Measurements from ENCODE around the gene TAF3.

Gene TAF3

GRCh38 chr10:7942316-7942715, 124.0 kb downstream of the TAF3 start:
- no peak for DNase-seq

DNA sequence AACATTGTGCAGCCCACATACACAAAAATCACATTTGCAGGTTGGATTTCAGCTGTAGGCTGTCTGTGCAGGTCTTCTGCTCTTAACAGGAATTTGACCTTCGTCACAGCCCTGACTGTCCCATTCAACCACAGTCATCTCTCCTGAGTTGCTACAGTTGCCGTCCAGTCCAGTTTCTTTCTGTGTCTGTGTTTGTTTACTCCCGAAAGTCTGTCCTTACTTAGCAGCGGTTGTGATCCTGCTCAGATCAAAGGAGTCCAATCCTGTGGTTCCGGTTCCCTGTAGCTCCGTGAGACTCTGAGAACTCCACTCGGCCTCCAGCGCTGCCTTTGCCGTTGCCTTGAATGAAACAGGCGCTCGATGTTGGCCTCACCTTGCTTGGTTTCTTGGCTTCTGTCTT, 124.6 kb downstream of the TAF3 start:
- DNase-seq, result no peak

GRCh38 chr10:7944215-7944480, 125.8 kb downstream of the TAF3 start:
- DNase-seq, result no peak

DNA sequence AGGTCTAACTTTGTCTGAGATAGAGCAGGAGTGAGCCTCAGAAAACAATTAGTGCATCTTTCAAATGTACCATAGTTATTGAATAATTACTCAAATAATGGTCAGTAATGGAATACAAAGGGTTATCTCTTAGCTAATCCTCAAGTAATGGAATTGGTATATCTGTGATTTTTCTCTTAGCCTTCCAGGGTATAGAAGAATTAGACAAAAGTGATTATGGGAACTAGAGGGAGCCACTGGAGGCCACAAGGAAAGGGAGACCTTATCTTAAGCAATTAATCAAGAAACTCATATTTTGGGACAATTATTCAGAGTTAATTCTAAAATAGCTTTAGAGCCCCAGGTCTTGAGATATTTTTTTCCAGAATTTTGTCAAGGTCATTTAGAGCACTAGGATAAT, 126.2 kb downstream of the TAF3 start:
- DNase-seq, result no peak

- no peak for DNase-seq
Measured at GRCh38 chr10:7945034-7945433, 126.7 kb downstream of the TAF3 start.

- DNase-seq, result no peak
Measured at GRCh38 chr10:7945469-7946187, 127.3 kb downstream of the TAF3 start.

DNA sequence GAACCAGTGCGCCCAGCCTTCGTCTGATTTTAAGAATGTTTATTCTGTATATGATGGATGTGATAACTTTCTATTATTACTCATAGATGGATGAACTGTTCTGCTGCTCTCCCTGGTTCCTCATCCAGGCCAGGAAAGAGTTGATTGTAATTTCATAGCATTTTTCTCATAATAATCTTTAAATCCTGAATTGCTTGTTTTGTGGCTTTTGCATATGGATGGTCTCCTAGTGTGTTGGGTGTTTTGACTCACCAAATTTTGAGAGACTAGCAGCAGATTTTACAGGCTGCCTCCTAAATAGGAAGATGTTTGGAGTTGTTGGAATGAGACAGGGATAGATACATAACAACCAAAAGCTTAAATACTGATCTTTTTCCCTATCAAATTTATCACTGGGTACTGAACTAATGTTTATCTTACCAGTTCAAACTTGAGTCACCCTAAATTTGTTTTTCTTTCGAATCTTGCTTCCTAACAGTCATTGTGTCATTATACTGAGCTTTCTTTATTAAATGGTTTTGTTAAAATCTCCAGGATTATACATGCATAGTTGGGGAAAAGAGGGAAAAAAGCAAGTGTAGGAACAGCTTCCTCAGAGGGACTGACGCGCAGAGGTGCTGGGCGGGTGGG, 130.2 kb downstream of the TAF3 start:
- DNase-seq, result no peak

DNA sequence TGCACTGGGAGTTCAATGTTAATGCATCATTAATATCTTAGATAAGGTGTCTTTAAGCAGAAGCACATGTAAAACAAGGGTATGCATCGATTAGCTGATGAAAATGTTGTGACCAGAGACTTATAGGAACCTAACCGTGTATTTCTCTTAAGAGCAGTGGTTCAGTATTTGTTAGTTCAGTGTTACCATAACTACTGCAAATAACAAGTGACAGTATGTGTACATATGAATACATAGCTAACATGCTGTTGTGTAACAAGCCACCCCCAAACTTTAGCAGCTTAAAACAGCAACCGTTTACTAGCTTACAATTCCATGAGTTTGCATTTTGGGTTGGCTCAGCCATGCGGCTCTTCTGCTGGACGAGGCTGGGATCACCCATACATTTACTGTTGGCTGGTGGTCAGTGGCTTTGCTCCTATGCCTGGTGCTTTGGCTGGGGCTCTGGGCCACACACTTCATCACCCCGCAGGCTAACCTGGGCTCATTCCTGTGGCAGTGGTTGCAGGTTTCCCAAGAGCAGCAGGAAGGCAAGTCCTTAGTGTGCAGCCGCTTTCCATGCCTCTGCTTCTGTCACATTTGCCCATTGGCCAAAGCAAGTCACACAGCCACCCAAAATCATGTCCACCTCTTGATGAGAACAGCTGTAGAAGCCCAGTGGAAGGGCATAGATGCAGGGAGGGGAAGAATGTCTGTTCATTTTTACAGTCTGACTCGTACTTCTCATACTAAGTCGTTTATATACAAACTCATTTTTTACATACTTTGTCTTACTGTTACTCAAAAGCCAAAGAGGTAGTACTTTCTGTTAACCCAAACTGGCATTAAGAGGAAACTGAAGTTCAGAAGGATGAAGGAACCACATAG, 132.9 kb downstream of the TAF3 start:
- DNase-seq, result no peak

DNA sequence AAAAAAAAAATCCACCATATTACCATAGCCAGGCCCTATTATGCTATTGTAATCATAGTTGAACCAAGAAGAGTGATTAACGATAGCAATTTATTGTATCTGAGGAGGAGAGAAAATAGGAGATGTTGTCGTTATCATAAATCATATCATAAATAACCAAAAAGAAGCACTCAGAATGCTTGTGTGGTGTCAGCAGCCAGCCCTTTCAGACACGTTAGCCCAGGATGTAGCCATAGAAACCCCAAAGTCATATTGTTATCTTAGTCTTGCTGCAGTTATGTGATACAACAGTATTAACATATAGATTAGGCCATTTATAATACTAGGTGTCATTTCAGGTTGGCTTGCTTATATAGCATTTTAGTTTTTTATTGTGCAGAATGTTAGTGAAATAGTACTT, 134.0 kb downstream of the TAF3 start:
- DNase-seq, result no peak

GRCh38 chr10:7953447-7953846, 135.1 kb downstream of the TAF3 start:
- no peak for DNase-seq

DNA sequence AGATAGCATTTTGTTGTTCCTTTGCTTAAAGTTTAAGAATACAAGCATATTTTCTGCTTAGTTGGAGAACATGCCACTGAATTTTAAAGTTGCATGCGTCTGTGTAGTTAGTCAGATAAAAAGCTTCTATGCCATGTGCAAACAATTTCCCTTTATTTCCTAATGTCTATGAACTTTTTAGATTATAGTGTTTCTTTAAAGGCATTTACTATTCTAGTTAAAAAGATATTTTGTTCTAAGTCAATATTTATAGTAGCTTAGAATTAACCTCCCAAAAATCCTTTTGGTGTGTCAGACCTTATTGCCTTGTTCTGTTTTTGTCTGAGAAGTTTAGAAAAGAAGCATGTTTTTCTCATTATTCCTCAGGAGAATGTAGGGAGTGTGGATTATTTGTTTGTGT, 137.1 kb downstream of the TAF3 start:
- no peak for DNase-seq

DNA sequence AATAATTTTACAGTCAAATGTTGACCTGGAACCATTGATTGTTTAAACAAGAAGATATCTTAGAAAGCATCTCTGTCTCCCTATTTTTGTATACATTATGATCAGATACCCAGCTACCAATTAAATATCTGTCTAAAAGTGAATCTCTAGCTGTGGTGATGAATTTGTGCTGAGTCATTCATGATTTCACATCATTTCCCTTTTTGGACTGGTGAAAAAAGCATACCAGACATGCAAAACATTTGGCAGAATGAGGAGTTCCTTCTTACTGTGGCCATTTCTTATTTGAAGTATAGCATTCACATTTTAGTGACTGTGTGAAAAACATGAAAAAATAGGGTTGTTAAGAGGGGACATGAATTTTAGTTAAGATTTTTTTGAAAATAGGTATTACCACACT, 138.2 kb downstream of the TAF3 start:
- DNase-seq, result no peak

DNA sequence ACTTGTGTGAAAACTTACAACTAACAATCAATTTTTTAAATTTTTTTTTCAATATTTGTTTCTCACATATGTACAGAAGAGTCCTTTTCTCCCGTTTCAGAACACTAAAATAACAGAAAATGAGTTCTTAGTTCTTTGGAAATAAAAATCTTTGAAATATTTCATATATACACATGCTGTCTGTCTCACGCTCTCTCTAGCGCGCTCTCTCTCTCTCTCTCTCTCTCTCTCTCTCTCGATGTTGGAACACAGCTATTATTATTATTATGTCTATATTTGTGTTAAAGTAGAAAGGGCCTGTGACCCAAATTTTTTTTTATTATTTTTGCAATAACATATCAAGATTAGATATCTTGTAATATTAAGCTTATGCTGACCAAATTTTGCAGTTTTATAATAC, 139.3 kb downstream of the TAF3 start:
- DNase-seq, result no peak

GRCh38 chr10:7958442-7958841, 140.1 kb downstream of the TAF3 start:
- DNase-seq, result no peak

DNA sequence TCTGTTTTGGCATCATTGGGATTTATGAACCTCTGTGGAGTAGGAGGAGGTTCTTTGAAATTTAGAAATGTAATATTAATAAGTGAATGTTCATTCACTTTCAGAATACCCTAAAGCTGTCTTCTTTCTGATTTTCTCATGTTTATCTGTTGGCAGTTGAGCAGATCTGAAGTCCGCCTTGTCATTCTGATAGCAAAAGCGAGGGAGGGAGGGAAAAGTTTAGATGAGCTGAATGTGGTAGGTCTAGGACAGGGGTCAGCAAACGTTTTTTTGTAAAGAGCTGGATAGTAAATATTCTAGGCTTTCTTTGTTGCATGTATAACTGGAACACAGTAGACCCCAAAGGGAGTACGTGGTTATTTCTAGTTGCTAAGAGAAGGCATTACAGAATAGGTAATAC, 141.8 kb downstream of the TAF3 start:
- DNase-seq, result no peak

DNA sequence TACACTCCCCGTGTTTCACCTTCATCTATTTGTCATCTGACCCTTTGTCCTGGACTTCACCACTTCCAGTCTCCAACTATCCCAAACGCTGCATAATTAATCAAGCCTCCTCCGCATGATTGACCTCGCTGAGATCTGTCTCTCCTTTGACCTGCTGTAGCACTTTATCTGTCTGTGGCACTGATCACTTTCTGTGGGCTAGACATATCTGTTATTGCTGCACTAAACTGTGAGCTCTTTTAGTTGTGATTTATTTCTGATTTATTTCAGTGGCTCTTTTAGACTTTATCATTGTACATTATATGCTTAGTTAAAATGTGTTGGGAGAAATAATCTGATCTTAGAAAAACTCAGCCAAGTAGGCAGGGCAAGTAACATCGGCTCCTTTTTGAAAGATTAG, 144.3 kb downstream of the TAF3 start:
- DNase-seq, result no peak

DNA sequence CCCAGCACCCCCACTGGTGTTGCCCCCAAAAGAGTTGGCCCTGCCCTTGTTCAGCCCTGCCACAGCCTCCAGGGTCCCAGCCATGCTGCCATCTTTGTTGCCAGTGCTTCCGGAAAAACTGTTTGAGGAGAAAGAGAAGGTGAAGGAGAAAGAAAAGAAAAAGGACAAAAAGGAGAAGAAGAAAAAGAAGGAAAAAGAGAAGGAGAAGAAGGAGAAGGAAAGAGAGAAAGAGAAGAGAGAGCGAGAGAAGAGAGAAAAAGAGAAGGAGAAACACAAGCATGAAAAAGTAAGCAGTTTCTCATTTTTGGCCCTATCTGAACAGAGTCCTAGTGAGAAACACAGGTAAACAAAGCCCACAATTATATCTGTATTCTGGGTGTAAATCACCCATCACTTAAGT, 147.2 kb downstream of the TAF3 start:
- no peak for DNase-seq

DNA sequence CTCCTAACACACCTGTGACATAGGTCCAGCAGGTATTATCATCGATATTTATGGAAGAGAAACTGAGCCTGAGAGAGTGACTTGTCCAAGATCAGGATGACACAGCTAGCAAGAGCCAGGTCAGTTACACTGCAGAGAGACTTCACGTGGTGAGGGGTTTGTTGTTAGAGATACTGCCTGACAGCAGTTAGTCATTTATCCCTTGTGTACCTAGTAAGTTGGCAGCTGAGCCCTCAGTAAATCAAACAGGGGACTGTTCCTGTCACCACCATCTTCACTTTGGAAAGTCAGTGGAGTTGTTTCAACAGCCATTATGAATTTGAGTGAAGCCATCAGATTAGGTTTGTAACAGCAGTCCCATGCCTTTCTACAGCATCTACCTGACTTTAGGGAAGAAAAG, 148.7 kb downstream of the TAF3 start:
- no peak for DNase-seq

GRCh38 chr10:7968510-7969112, 150.3 kb downstream of the TAF3 start:
- no peak for DNase-seq

DNA sequence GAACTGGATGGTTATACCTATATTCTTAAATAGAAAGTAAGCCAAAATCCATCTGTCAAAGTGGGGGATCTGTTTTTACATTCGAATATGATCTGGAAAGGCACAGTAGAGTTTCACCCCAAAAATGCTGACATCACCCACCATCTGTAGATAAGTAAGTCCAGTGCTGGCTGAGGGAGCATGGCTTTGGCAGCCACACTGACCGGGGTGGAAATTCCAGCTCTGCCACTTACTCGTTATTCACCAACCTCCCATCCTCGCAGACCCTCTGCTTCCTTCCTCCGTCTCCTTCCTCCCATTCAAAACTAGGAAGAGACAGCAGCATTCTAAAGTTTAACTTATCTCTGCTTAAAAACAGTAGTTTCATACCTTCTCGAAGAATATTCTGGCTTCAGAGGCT, 151.3 kb downstream of the TAF3 start:
- no peak for DNase-seq

DNA sequence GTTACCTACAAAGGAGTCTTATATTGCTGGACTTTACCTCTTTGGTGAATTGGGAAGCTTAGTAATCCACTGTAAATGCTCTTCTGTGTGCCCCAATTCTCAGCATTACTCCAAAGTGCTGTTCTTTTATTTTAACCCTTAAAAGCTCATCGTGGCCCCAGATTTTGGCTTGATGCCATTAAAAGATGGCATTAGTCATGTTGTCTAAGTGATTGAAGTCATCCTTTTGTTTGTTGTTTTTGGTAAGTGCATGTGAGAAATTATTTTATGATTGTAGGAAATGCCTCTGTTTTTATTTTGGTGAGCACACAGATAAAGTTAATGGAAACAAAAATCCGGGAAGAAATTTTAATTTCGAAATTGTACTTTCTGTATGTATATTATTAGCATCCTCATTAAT, 153.6 kb downstream of the TAF3 start:
- DNase-seq, result no peak

- DNase-seq, result no peak
Measured at GRCh38 chr10:7972367-7972766, 154.1 kb downstream of the TAF3 start.

- no peak for DNase-seq
Measured at GRCh38 chr10:7980196-7980595, 161.9 kb downstream of the TAF3 start.

DNA sequence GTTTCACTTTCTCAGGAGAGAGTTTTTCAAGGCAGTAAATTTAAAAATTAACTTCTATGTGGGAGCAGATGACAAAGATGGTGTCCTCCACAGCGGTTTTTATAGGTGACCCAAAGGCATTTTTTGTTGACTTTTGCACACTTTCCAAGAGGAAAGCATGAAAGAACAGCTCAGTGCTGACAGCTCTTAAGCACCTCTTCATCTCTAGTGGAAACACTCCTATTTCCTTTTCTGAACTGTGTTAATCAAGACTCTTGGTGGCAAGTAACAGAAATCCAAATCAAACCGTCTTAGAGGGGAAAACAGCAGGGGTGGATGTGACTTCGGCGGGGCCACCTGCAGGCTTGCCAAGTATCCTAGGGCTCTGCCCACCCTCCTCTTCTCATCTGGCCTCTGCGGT, 164.4 kb downstream of the TAF3 start:
- no peak for DNase-seq
